Measurements from ENCODE around the gene BHMT2.

Gene BHMT2

GRCh38 chr5:79069488-79070349, at the start of gene BHMT2, which contains the start of gene DMGDH:
Gene BHMT2 (plus strand): TSS chr5:79069767. CDS start chr5:79069783, 16 bp downstream.
Gene DMGDH (minus strand): TSS chr5:79069674. CDS start chr5:79069620, 54 bp downstream.
- DNase-seq (ENCODE audit: low read depth): no peak

GRCh38 chr5:79020861-79021561, 48.6 kb upstream of the BHMT2 start:
- DNase-seq (ENCODE audit: low read depth): peak; percentile 43

- no peak for DNase-seq (ENCODE audit: low read depth)
Measured at GRCh38 chr5:79021753-79022152, 47.8 kb upstream of the BHMT2 start.

- no peak for DNase-seq (ENCODE audit: low read depth)
Measured at GRCh38 chr5:79022771-79023170, 46.8 kb upstream of the BHMT2 start.

GRCh38 chr5:79023348-79023747, 46.2 kb upstream of the BHMT2 start:
- DNase-seq (ENCODE audit: low read depth): no peak

GRCh38 chr5:79023947-79024346, 45.6 kb upstream of the BHMT2 start:
- DNase-seq (ENCODE audit: low read depth): no peak

- DNase-seq (ENCODE audit: low read depth): no peak
Measured at GRCh38 chr5:79025054-79025472, 44.5 kb upstream of the BHMT2 start.

- DNase-seq (ENCODE audit: low read depth): no peak
Measured at GRCh38 chr5:79030663-79031484, 38.7 kb upstream of the BHMT2 start.

GRCh38 chr5:79031485-79031867, 38.1 kb upstream of the BHMT2 start:
- DNase-seq (ENCODE audit: low read depth): no peak

- DNase-seq (ENCODE audit: low read depth): no peak
Measured at GRCh38 chr5:79032031-79032695, 37.4 kb upstream of the BHMT2 start.

GRCh38 chr5:79032782-79033181, 36.8 kb upstream of the BHMT2 start:
- DNase-seq (ENCODE audit: low read depth): no peak

GRCh38 chr5:79035237-79035636, 34.3 kb upstream of the BHMT2 start:
- no peak for DNase-seq (ENCODE audit: low read depth)

- DNase-seq (ENCODE audit: low read depth): no peak
Measured at GRCh38 chr5:79036769-79037168, 32.8 kb upstream of the BHMT2 start.

- DNase-seq (ENCODE audit: low read depth): no peak
Measured at GRCh38 chr5:79042188-79042587, 27.4 kb upstream of the BHMT2 start.

- DNase-seq (ENCODE audit: low read depth): no peak
Measured at GRCh38 chr5:79047199-79047598, 22.4 kb upstream of the BHMT2 start.

- no peak for DNase-seq (ENCODE audit: low read depth)
Measured at GRCh38 chr5:79048437-79048836, 21.1 kb upstream of the BHMT2 start.

- no peak for DNase-seq (ENCODE audit: low read depth)
Measured at GRCh38 chr5:79050498-79050897, 19.1 kb upstream of the BHMT2 start.

GRCh38 chr5:79053321-79053720, 16.2 kb upstream of the BHMT2 start:
- no peak for DNase-seq (ENCODE audit: low read depth)

- DNase-seq (ENCODE audit: low read depth): no peak
Measured at GRCh38 chr5:79055017-79055416, 14.6 kb upstream of the BHMT2 start.

- no peak for DNase-seq (ENCODE audit: low read depth)
Measured at GRCh38 chr5:79056847-79057246, 12.7 kb upstream of the BHMT2 start.

GRCh38 chr5:79059674-79060073, 9.9 kb upstream of the BHMT2 start:
- no peak for DNase-seq (ENCODE audit: low read depth)

GRCh38 chr5:79062436-79062835, 7.1 kb upstream of the BHMT2 start:
- DNase-seq (ENCODE audit: low read depth): no peak

Data from non-pigmented ciliary epithelial cell (primary cell).